Measurements from ENCODE around the gene TIE1. TPM values are rescaled to one million over a fixed set of nuclear protein-coding genes. Genes with fewer than 3 reads are reported as not detected.

The TIE1 gene
- total RNA-seq, 1 donor from 2014 or later = 58.0 TPM

GRCh38 chr1:43349594-43350306 lies 49.0 kb downstream of the TIE1 start:
- intact Hi-C loops (cut with DNase I) = no loop called here
- ATAC-seq = no peak
- DNase-seq (ENCODE audit: low spot score) = no peak

- DNase-seq (ENCODE audit: low spot score) (no peak), ATAC-seq (no peak)
- intact Hi-C loops (cut with DNase I) = no loop called here
Measured at GRCh38 chr1:43350976-43351375, 50.2 kb downstream of the TIE1 start.

- intact Hi-C loops (cut with DNase I) = no loop called here
- ATAC-seq = no peak
- no peak for DNase-seq (ENCODE audit: low spot score)
Measured at GRCh38 chr1:43351421-43352350, 50.9 kb downstream of the TIE1 start.

GRCh38 chr1:43352351-43352705 lies 51.5 kb downstream of the TIE1 start:
- intact Hi-C loops (cut with DNase I) = no loop called here
- ATAC-seq (no peak), DNase-seq (ENCODE audit: low spot score) (no peak)

- intact Hi-C loops (cut with DNase I) = no loop called here
- no peak for DNase-seq (ENCODE audit: low spot score)
- ATAC-seq = no peak
Measured at GRCh38 chr1:43352881-43353280, 52.1 kb downstream of the TIE1 start.

- no peak for ATAC-seq
- intact Hi-C loops (cut with DNase I) = no loop called here
- DNase-seq (ENCODE audit: low spot score) = no peak
Measured at GRCh38 chr1:43354471-43354870, 53.7 kb downstream of the TIE1 start.

GRCh38 chr1:43354936-43355335 lies 54.2 kb downstream of the TIE1 start:
- ATAC-seq = no peak
- intact Hi-C loops (cut with DNase I) = no loop called here
- DNase-seq (ENCODE audit: low spot score) = no peak

DNA sequence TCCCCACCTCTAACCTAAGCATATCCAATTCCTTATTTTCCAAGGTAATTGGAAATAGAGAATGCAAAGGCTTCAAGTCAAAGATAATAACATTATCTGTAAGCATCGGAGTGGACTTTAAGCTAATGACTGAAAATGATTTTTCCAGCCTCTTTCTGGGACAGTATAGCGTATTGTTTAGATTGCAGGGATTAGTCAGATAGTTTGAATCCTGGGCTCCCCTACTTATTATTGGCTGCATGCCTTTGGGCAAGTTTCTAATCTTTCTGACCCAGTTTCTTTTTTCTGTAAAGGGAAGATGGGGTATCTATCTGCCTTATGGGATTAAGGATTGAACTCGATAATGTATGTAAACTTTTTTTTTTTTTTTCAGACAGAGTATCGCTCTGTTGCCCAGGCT lies 56.5 kb downstream of the TIE1 start:
- ATAC-seq (no peak), DNase-seq (ENCODE audit: low spot score) (no peak)
- intact Hi-C loops (cut with DNase I) = no loop called here

- intact Hi-C loops (cut with DNase I) = no loop called here
- DNase-seq (ENCODE audit: low spot score) (no peak), ATAC-seq (peak; percentile 25)
Measured at GRCh38 chr1:43358121-43358745, 57.5 kb downstream of the TIE1 start.

DNA sequence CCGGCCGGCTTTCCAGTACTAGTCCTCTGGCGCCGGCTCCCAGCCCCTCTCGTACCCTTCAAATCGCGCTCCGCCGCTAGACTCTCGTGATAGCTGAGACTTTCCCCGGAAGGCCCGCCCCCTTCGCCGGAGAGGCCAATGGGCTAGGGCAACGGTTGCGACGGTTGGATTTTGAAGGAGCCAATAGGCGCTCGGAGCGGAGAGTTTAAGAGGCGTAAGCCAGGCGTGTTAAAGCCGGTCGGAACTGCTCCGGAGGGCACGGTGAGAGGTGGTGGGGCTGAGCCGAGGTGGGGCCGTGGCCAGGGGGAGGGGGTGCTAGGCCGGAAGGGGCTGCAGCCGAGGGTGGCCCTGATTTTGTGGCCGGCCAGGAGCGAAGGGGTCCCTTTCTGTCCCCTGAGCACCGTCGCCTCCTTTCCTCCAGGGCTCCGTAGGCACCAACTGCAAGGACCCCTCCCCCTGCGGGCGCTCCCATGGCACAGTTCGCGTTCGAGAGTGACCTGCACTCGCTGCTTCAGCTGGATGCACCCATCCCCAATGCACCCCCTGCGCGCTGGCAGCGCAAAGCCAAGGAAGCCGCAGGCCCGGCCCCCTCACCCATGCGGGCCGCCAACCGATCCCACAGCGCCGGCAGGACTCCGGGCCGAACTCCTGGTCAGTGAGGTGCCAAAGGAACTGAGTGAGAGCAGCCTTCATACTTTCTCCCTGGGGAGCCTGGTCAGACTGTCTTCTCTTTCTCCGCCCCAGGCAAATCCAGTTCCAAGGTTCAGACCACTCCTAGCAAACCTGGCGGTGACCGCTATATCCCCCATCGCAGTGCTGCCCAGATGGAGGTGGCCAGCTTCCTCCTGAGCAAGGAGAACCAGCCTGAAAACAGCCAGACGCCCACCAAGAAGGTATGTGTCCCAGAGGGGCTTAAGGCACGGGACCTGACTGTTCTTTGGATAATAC lies 58.2 kb downstream of the TIE1 start, which contains the start of gene CDC20:
CDC20 (plus strand) TSS at position 236 of the 948 bp plus-strand sequence; CDS start at position 471, 235 bp downstream.
- intact Hi-C loops (cut with DNase I) = no loop called here
- ATAC-seq = peak; percentile 99
- DNase-seq (ENCODE audit: low spot score) = peak; percentile 99

DNA sequence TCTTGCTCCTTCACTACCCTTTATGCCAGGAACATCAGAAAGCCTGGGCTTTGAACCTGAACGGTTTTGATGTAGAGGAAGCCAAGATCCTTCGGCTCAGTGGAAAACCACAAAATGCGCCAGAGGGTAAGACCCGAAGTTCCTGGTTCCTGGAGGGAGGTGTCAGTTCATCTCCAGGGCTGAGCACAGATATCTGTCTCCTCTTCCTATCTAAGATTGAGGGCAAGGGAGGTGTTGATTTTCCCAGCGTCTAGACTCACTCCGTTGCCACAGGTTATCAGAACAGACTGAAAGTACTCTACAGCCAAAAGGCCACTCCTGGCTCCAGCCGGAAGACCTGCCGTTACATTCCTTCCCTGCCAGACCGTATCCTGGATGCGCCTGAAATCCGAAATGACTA lies 58.9 kb downstream of the TIE1 start:
- intact Hi-C loops (cut with DNase I) = no loop called here
- ATAC-seq = no peak
- no peak for DNase-seq (ENCODE audit: low spot score)

DNA sequence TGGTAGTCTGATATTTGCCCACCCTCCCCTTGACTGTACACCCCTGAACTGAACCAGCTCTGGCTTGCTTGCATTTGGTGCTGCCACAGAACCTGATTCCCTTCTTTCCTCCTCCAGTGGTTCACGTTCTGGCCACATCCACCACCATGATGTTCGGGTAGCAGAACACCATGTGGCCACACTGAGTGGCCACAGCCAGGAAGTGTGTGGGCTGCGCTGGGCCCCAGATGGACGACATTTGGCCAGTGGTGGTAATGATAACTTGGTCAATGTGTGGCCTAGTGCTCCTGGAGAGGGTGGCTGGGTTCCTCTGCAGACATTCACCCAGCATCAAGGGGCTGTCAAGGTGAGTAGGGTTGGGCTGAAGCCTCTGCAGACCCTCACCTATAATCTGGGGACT lies 59.8 kb downstream of the TIE1 start:
- intact Hi-C loops (cut with DNase I) = no loop called here
- no peak for DNase-seq (ENCODE audit: low spot score)

GRCh38 chr1:43363283-43363934 lies 62.6 kb downstream of the TIE1 start:
- ATAC-seq (no peak), DNase-seq (ENCODE audit: low spot score) (no peak)
- intact Hi-C loops (cut with DNase I) = no loop called here

More for the DNA sequence above, 59.8 kb downstream of the TIE1 start:
- ATAC-seq = no peak

DNA sequence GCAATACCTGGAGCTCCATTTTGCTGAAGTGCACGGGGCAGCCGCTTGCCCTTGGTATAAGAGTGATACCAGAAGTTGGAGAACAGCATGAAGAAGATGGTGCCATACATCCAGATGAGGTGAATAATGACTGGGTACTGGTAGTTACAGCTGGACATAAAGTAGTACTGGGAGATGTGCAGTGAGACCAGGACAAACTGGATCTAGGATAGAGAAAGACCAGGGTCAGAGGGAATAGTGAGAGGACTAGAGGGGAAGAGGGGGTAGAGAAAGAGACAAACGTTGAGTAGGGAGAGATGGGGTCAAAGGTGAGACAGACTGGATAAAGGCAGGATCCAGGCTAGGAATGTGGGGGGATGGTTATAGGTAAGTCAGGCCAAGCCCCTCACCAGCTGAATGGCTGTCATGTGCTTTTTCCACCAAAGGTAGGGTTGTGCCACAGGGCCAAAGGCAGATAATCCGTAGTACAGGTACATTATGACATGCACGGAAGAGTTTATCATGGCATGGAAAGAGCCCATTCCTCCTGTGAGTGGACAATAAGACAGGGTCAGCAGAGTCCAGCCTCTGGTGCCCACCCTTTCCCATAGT lies 63.2 kb downstream of the TIE1 start:
- ATAC-seq = no peak
- intact Hi-C loops (cut with DNase I) = no loop called here
- DNase-seq (ENCODE audit: low spot score) = no peak

- no peak for DNase-seq (ENCODE audit: low spot score)
- ATAC-seq = no peak
- intact Hi-C loops (cut with DNase I) = loop anchor here (5.0 kb wide), 1 partner anchor 568 kb away; no protein-coding TSS in a partner anchor
Measured at GRCh38 chr1:43365678-43366077, 64.9 kb downstream of the TIE1 start.

DNA sequence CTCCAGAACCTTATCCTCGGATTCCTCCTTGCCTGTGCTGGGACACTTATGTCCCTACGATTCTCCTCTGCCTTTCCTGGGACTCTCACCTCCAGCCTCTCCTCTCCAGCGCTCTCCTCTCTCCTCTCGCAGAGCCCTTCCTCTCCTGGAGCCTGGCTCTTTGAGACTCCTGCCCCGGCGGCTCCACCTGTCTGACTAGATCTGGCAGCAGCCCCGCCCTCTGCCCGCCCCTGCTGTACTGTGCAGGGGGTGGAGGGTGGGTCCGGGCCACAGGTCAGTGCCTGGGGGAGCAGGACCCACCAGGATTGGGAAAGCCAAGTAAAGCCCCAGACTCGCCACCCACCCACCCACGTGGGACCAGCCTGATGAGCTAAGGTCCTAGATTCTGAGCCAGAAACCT lies 65.4 kb downstream of the TIE1 start:
- DNase-seq (ENCODE audit: low spot score) (no peak), ATAC-seq (no peak)
- intact Hi-C loops (cut with DNase I) = loop anchor here (5.0 kb wide), 1 partner anchor 569 kb away; no protein-coding TSS in a partner anchor

GRCh38 chr1:43366601-43367025 lies 65.8 kb downstream of the TIE1 start:
- ATAC-seq (peak; percentile 1), DNase-seq (ENCODE audit: low spot score) (no peak)
- intact Hi-C loops (cut with DNase I) = loop anchor here (5.0 kb wide), 1 partner anchor 569 kb away; no protein-coding TSS in a partner anchor

Measured in sciatic nerve (tissue), 2 donors.